GM21423 (cell line): ENCODE data around the gene F11.
"Not testable (repeated sequence)": the region's sequence is repeated elsewhere in the genome, so short reads cannot be mapped to it uniquely, and the experiment has no call there.

ENCODE experiments used
- ATAC-seq: cut with Tn5 transposase; IDR thresholded peaks from one replicate; pipeline ENCODE4 v1.9.1; 2021; ENCODE audit warnings: mild to moderate bottlenecking, moderate library complexity; ENCODE audit not compliant: unreplicated experiment

F11 gene

GRCh38 chr4:186298031-186298647, 32.1 kb downstream of the F11 start:
- ATAC-seq: no peak

GRCh38 chr4:186299291-186299690, 33.3 kb downstream of the F11 start:
- no peak for ATAC-seq

GRCh38 chr4:186300659-186301390, 34.8 kb downstream of the F11 start:
- no peak for ATAC-seq

GRCh38 chr4:186304216-186304615, 38.2 kb downstream of the F11 start:
- no peak for ATAC-seq

GRCh38 chr4:186304866-186305505, 39.0 kb downstream of the F11 start:
- no peak for ATAC-seq

- no peak for ATAC-seq
These were observed 41.5 kb downstream of the F11 start for GRCh38 chr4:186307497-186307896.

GRCh38 chr4:186307916-186308315, 41.9 kb downstream of the F11 start:
- ATAC-seq: no peak

GRCh38 chr4:186318481-186318880, 52.5 kb downstream of the F11 start:
- no peak for ATAC-seq

GRCh38 chr4:186324660-186325059, 58.7 kb downstream of the F11 start:
- ATAC-seq: not testable (repeated sequence)

- no peak for ATAC-seq
These were observed 60.4 kb downstream of the F11 start for GRCh38 chr4:186326391-186326790.

- ATAC-seq: no peak
These were observed 63.4 kb downstream of the F11 start for GRCh38 chr4:186329372-186329771.

GRCh38 chr4:186330368-186330767, 64.4 kb downstream of the F11 start:
- ATAC-seq: no peak

GRCh38 chr4:186335793-186336192, 69.8 kb downstream of the F11 start:
- ATAC-seq: no peak
